ENCODE data around the gene CA10. TPM values are rescaled to one million over a fixed set of nuclear protein-coding genes. Genes with fewer than 3 reads are reported as not detected.

CA10 gene
- total RNA-seq, 4 donors from 2014 or later = 0.96 to 4.1 (median 1.1) TPM; not detected in 1

- H3K4me3 ChIP-seq = no peak overlapping the region
- peaks cover 0 to 9% (median 3%) of the 10 kb centered on the region in 4 donors for H3K4me1 ChIP-seq
- H3K9me3 ChIP-seq = no peaks in the 10 kb centered on the region
- no peaks in the 10 kb centered on the region for H3K27me3 ChIP-seq
- no peaks in the 10 kb centered on the region for H3K36me3 ChIP-seq
- in situ Hi-C loops (cut with MboI; ENCODE audit: low pct_ligation_motif_present in 1 of 4, low pct_unique_long_range_greater_than_20kb in 1 of 4, low sequenced_read_pairs in 3 of 4) = loop anchor here in 1 of 4 donors (25.0 kb wide), 1 partner anchor 97 kb away; no protein-coding TSS in a partner anchor
- peak in 2 of 5 experiments; percentile 8 to 37 for TF ChIP-seq CTCF (IDR thresholded peaks at IDR 0.05)
- no peak for TF ChIP-seq POLR2A (IDR thresholded peaks at IDR 0.05)
- TF ChIP-seq POLR2AphosphoS5 (IDR thresholded peaks at IDR 0.05) = no peak
- intact Hi-C loops (cut with DNase I; ENCODE audit: low total_unique reads) = no loop called here
- DNase-seq = no peak
- 81 to 85% methylated on average over 2 to 4 of the region's 4 CpGs for WGBS, 2 donors (ENCODE audit: low coverage in 1 of 2)
- H3K27ac ChIP-seq = no peak overlapping the region
Measured at GRCh38 chr17:51734462-51734861, 424.1 kb downstream of the CA10 start.

GRCh38 chr17:51733166-51733565, 425.3 kb downstream of the CA10 start:
- in situ Hi-C loops (cut with MboI; ENCODE audit: low pct_ligation_motif_present in 1 of 4, low pct_unique_long_range_greater_than_20kb in 1 of 4, low sequenced_read_pairs in 3 of 4) = loop anchor here in 1 of 4 donors (25.0 kb wide), 1 partner anchor 96 kb away; no protein-coding TSS in a partner anchor

DNA sequence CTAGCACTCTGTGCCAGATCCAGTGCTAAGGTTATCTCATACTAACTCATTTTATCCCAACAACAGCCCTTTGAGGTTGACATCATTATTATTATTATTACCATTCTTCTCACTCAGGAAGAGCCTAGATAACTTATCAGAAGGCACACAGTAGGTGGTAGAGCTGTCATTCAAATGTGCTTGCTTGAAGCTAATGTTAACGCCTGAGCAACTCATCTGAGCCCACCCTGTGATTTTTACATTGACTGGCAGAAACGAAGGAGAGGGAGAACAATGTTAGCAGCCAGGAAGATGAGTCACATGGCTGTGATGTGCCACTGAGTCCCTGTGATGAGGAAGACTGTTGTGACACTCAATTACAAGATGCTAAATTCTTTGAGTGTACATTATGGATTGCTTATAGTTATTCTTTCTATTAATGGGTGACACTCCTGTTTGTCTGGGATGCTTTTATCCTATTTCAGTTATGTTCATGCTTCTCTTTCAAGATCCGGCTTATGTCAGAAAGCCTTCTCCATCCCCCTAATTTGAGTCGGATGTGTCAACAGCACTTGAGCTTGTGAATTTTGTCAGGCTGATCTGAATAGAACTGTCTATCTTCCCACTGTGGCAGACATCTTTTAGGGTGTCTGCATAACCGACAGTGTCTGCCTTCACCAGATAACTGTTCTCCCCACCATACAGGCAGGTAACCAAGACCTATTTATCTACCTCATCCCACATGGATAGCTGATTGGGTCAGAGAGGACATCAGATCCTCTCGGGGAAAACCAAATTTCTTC, 426.4 kb downstream of the CA10 start:
- in situ Hi-C loops (cut with MboI; ENCODE audit: low pct_ligation_motif_present in 1 of 4, low pct_unique_long_range_greater_than_20kb in 1 of 4, low sequenced_read_pairs in 3 of 4) = loop anchor here in 1 of 4 donors (25.0 kb wide), 1 partner anchor 95 kb away; no protein-coding TSS in a partner anchor

More at GRCh38 chr17:51733166-51733565, 425.3 kb downstream of the CA10 start:
- Histone ChIP-seq H3K4me1 (no peaks in the 10 kb centered on the region), H3K27me3 (no peaks in the 10 kb centered on the region), H3K36me3 (no peaks in the 10 kb centered on the region), H3K9me3 (no peaks in the 10 kb centered on the region), H3K27ac (no peak overlapping the region), H3K4me3 (no peak overlapping the region)
- TF ChIP-seq CTCF (IDR thresholded peaks at IDR 0.05) = no peak
- no peak for TF ChIP-seq EP300 (IDR thresholded peaks at IDR 0.05; ENCODE audit: low read depth)
- no peak for TF ChIP-seq POLR2A (IDR thresholded peaks at IDR 0.05)
- no peak for TF ChIP-seq POLR2AphosphoS5 (IDR thresholded peaks at IDR 0.05)
- WGBS, 2 donors (ENCODE audit: low coverage in 1 of 2) = 83 to 89% methylated on average over 6 of the region's 6 CpGs
- intact Hi-C loops (cut with DNase I; ENCODE audit: low total_unique reads) = no loop called here
- no peak for DNase-seq

More for the DNA sequence above, 426.4 kb downstream of the CA10 start:
- no peaks in the 10 kb centered on the region for H3K4me1 ChIP-seq
- no peaks in the 10 kb centered on the region for H3K36me3 ChIP-seq
- H3K27me3 ChIP-seq = no peaks in the 10 kb centered on the region
- no peaks in the 10 kb centered on the region for H3K9me3 ChIP-seq
- no peak for DNase-seq
- no peak for TF ChIP-seq POLR2AphosphoS5 (IDR thresholded peaks at IDR 0.05)
- no peak for TF ChIP-seq POLR2A (IDR thresholded peaks at IDR 0.05)
- TF ChIP-seq CTCF (IDR thresholded peaks at IDR 0.05) = no peak
- no peak for TF ChIP-seq EP300 (IDR thresholded peaks at IDR 0.05; ENCODE audit: low read depth)
- WGBS, 2 donors (ENCODE audit: low coverage in 1 of 2) = 73 to 82% methylated on average over 6 of the region's 6 CpGs
- H3K27ac ChIP-seq = no peak overlapping the region
- no peak overlapping the region for H3K4me3 ChIP-seq
- intact Hi-C loops (cut with DNase I; ENCODE audit: low total_unique reads) = no loop called here

Measured in transverse colon (tissue), 4 donors.